ENCODE results near the gene ZNF568.

- TF ChIP-seq CTCF (IDR thresholded peaks at IDR 0.05 in 4 of 5, conservative IDR thresholded peaks at IDR 0.05 in 1 of 5): no peak
- no peak for TF ChIP-seq POLR2A (IDR thresholded peaks at IDR 0.05)
These were observed 46.2 kb downstream of the ZNF568 start for GRCh38 chr19:36962346-36962745.

Measured in gastrocnemius medialis (tissue), 4 donors.